HG02642 (cell line): ENCODE results near the gene CDK9.

Experiments
- ATAC-seq: cut with Tn5 transposase; IDR thresholded peaks from one replicate; pipeline ENCODE4 v1.9.1; 2021; ENCODE audit warnings: mild to moderate bottlenecking; ENCODE audit not compliant: unreplicated experiment, poor library complexity

CDK9 gene

GRCh38 chr9:127796225-127796813 is 10.5 kb downstream of the CDK9 start:
- ATAC-seq: no peak

DNA sequence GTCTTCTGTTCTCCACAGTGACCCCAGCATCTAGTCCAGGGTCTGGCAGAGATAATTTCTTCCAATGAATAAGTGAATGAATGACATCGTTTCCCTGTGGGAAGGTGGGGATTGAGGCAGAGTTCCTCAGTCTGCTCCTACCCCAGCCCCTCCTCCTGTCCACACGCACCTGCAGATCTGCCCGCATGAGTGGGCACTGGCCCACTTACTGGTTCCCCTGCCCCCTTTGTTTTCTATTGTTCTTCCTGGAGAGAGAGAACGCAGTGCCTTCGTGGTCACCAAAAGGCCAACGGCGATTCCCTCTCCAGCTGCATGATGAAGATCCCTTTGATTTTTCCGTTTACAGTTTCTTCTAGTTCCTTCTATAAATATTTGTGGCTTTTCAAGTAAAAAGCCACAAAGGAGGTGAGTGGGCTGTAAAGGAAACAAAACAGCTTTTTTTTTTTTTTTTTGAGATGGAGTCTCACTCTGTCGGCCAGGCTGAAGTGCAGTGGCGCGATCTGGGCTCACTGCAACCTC is 11.1 kb downstream of the CDK9 start:
- no peak for ATAC-seq

GRCh38 chr9:127801955-127802575 is 16.2 kb downstream of the CDK9 start:
- ATAC-seq: no peak

DNA sequence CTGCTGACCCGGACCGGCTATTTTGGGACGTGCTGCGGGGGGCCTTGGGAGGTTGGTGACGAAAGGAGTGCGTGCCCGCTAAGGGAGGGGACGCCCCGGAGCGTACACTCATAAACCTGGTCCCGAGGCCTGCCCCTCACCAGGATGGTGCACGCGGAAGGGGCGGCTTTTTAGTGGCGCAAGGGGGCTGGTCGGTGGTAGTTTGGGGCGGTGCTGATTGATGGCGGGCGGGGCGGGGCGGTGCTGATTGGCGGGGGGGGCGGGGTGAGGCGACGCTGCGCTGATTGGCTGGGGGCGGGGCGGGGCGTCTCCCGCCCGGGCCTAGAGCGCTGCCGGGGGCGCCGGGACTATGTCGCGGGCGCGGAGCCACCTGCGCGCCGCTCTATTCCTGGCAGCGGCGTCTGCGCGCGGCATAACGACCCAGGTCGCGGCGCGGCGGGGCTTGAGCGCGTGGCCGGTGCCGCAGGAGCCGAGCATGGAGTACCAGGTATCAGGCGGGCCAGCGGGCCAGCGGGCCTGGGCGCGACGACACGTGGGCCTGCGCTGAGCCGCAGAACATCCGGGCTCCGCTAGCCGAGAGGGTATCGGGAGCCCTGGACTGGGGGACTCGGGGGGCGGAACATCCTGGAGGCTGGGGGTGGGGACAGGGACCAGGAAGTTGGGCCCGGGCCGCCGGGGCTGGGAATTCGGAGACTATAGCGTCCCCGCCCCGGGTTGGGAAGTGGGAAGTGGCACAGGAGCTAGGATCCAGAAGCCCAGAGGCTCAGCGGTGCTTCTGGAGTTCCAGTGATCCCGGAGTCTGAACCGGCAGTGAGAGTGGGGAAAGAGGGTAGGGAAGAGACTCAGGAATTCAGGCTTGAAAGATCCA is 17.0 kb downstream of the CDK9 start, which contains the start of gene FPGS:
TSS of gene FPGS (plus strand) at position 307 of the 868 bp plus-strand sequence. CDS start at position 350, 43 bp downstream.
- peak; percentile 74 for ATAC-seq

GRCh38 chr9:127803507-127804352 is 17.9 kb downstream of the CDK9 start:
- peak; percentile 12 for ATAC-seq

DNA sequence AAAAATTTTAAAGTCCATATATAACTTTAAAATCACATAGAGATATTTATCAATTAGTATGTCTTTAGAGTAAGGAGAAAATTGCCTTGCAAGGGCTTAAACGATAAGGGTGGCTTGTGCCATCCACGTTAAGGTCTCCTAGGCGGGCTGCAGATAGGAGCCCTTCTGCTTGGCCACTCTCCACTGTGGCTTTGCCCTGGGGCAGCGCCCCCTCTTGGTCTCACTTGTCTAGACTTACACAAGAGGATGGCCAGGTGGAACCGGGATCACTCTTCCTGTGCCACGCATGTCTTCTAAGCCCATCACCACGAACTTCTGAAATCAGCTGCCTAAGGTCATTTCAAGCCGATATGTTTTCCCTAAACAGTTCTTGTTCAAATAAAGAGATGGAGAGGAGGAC is 19.8 kb downstream of the CDK9 start:
- no peak for ATAC-seq

DNA sequence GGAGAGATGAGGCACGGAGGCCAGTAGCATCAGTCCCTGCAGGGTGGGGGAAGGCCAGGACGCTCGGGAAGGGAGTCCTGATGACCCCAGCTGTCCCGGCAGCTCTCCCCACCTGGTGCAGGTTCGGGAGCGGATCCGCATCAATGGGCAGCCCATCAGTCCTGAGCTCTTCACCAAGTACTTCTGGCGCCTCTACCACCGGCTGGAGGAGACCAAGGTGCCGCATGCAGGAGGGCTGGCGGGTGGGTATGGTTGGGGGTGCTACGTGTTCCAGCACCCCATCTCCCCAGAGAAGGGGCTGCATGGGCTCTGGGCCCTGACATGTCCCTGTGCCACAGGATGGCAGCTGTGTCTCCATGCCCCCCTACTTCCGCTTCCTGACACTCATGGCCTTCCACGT is 21.0 kb downstream of the CDK9 start:
- no peak for ATAC-seq

- no peak for ATAC-seq
These were observed 22.6 kb downstream of the CDK9 start for GRCh38 chr9:127808347-127809001.

GRCh38 chr9:127809002-127809539 is 23.2 kb downstream of the CDK9 start:
- ATAC-seq: no peak

DNA sequence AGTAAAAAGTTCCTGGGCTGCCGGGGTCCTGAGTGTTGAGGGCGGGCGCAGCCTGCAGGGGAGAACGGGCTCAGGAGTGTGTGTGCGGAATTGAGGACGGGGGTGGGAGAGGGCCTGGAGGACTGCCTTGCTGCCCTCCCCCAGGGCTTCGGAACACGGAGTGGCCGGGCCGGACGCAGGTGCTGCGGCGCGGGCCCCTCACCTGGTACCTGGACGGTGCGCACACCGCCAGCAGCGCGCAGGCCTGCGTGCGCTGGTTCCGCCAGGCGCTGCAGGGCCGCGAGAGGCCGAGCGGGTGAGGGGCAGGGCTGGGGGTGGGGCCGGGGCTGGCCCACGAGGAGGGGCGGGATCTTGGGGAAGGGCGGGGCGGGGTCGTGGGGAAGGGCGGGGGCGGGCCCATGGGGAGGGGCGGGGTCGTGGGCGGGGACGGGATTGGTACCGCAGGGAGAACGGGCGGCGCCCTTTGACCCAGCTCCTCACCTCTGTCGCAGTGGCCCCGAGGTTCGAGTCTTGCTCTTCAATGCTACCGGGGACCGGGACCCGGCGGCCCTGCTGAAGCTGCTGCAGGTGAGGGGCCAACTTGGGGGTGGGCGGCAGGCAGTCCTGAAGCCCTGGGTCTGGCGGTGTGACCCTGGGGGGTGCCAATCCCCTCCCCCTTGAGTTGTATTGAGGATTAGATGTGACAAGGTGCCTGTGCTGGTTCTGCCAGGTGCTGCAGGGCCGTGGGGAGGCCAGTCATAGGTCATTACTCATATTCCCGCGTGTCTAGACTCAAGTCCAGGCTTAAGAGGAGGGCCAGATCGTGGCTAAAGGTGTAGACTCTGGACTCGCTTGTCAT is 23.9 kb downstream of the CDK9 start:
- no peak for ATAC-seq

DNA sequence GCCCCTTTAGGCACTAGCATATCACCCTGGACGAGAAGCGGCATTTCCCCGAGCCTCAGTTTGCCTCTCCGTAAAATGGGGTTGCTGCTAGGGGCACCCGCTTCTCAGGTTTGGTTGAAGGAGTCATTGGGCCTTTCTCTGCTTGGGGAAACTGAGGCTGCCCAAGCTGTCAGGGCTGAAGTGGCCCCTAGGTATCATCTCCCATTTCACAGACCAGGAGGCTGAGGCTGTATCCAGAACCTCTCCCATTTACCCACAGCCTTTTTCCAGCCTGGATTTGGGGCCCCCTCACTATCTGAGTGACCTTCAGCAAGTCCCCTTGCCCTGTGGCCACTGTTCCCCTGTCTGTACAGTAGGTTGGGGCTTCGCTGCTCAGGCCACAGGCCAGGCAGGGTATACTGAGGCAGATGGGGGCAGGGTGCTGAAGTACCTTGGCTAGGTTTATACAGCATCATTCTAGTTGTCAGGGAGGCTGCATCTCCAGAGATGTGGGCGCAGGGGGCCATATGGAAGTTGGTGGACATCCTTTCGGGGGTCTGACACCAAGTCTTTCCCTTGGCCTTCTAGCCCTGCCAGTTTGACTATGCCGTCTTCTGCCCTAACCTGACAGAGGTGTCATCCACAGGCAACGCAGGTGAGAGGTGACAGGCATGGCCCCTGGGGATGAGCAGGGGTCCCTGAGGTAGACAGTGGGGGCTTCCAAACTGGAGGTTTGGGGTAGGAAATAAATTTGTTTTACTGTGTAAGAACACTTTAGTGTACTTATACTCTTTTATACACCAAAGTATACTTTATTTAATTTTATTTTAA is 24.7 kb downstream of the CDK9 start:
- no peak for ATAC-seq

- no peak for ATAC-seq
These were observed 26.2 kb downstream of the CDK9 start for GRCh38 chr9:127812011-127812410.

DNA sequence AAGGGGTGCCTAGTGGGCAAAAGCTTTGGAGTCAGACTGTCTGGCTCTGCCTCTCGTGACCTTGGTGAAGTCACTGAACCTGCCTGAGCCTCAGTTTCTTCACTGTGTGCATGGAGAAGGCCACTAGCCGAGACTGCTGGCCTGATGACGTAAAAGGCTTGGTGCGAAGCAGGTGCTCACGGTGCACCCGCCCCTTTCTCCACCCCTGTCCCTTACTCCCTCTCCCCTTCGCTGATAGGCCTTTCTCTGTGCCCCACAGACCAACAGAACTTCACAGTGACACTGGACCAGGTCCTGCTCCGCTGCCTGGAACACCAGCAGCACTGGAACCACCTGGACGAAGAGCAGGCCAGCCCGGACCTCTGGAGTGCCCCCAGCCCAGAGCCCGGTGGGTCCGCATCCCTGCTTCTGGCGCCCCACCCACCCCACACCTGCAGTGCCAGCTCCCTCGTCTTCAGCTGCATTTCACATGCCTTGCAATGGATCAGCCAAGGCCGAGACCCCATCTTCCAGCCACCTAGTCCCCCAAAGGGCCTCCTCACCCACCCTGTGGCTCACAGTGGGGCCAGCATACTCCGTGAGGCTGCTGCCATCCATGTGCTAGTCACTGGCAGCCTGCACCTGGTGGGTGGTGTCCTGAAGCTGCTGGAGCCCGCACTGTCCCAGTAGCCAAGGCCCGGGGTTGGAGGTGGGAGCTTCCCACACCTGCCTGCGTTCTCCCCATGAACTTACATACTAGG is 27.3 kb downstream of the CDK9 start:
- ATAC-seq: no peak

- no peak for ATAC-seq
These were observed 27.9 kb downstream of the CDK9 start for GRCh38 chr9:127813686-127814226.

DNA sequence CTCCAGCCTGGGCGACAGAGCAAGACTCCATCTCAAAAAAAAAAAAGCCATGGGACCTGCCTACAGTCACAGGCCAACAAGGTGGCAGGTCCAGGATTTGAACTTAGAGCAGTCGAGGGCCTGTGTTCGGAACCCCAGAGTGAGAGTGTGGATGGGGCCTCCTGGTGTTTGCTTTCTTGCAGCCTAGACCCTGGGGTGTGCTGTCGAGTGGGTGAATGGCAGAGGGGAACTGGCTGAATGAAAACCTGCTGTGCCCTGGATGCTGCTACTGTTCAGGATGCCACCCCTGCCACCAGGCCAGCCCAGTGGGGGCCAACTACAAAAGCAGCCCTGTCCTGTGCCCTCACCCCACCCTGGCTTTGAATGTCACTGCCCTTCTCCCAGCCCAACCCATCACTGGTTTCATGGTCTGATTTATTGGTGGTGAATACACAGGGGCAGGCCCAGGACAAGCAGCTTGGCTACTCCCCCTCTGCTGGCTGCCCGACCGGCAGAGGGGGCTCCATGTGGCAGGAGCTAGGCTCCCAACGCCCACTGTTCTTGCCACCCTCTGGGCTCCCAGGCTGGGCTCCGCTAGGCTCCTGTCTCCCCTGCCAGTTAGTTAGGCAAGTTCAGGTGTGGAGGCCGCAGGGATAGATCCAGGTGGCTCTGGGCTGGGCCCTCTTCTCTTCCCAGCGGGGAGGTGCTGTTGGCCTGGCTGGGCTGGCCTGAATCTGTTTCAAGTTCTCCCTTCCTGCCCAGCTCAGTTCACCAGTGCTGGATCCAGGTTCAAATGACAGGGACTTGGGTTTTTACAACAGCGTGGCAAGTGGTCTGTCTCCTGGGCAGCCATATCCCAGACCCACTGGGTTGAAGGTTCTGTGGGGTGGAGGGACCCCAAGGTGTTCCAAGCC is 29.0 kb downstream of the CDK9 start:
- no peak for ATAC-seq
